Dermis blood vessel endothelial cell (primary cell): ENCODE measurements around the gene SUPT4H1. TPM values are rescaled to one million over a fixed set of nuclear protein-coding genes. Genes with fewer than 3 reads are reported as not detected.

Experiments
- DNase-seq: peaks from one replicate; pipeline ENCODE4 v3.0.0; 2010
- total RNA-seq: library from RNA; depleted of rRNA; stranded (reverse); fragments of >200 nt; gene quantifications from 2 replicates; pipeline ENCODE4 v1.2.3, GENCODE V29; 2014

Gene SUPT4H1
- total RNA-seq, 1 donor from 2014 or later = 53.6 TPM

DNA sequence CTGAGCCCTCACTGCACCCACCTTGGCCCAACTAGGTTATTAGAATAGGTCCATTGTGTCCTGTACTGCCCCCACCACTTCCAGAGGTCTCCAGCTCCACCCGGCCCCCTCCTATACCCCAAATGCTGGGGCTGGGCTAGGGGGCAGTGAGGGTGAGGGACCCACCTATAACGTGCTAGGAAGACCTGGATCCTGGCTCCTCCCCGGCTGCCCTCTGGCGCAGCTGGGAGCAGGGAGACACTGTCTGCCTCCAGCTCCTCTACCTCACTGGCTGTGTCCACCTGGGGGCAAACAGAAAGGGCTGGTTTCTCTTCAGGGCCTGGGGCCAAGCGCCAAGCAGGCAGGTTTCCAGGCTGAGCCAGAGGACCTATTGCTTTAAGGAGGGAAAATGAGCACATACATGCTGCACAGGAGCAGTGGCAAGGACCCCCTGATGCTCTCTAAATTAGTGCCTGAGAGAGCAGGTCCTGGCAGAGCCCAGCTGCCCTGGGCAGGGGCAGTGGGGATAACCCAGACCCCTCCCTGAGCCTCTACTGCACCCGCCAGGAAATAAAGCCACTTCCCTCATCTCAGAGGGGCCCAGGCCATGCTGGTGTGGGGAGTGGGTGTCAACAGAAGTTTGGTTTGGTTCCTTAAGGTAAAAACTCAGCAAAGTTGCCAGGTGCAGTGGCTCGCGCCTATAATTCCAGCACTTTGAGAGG, 35.6 kb downstream of the SUPT4H1 start:
- no peak for DNase-seq

DNA sequence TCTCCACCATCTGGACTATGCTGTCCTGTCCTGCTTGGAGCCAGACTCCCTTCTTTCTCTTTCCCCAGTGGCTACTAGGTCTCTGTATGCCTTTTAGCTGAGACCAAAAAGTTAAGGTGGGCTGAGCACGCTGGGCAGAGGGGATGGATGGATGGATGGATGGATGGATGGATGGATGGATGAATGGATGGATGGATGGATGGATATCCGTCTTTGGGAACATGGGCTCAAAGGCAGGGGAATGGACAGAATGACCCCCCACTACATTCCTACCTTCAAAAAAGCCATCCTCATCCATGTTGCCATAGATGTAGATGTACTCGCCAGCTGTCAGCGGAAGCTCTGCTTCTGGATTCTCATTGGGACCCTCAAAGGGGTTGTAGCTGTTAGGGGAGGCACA, 36.3 kb downstream of the SUPT4H1 start:
- DNase-seq = no peak

DNA sequence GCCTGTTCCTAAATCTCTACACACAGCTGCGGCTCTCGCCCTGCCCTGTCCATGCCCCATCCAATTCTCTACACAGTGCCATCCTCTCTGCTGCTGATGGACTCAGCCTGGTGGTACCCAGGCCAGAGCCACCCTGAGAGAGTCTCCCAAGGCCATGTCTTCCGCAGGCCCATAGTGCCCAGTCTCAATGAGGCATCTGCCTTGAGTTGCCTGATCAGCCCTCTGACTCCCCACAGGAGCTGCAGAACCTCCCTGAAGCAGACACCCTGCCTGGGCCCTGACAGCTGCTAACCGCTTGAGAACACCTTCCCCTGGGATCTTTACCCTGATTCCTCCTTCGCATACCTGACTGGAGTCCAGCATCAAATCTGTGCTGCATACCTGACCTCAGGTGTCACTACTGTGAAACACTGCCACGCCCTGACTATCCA, 36.7 kb downstream of the SUPT4H1 start:
- DNase-seq = no peak

DNA sequence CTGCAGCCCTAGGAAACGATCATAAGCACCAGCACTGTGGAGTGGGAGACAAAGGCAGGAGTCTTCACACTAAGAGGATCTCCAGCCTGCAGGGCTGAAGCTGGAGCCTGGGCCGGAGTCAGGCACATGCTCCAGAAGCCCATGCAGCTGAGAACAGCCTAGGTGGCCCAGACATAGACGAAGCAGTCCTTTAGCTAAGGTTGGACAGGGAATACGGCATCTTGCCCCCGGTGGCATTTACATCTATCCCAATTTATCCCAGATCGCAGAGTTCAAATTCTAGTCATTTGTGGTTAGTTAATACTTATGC, 37.3 kb downstream of the SUPT4H1 start:
- DNase-seq = no peak

DNA sequence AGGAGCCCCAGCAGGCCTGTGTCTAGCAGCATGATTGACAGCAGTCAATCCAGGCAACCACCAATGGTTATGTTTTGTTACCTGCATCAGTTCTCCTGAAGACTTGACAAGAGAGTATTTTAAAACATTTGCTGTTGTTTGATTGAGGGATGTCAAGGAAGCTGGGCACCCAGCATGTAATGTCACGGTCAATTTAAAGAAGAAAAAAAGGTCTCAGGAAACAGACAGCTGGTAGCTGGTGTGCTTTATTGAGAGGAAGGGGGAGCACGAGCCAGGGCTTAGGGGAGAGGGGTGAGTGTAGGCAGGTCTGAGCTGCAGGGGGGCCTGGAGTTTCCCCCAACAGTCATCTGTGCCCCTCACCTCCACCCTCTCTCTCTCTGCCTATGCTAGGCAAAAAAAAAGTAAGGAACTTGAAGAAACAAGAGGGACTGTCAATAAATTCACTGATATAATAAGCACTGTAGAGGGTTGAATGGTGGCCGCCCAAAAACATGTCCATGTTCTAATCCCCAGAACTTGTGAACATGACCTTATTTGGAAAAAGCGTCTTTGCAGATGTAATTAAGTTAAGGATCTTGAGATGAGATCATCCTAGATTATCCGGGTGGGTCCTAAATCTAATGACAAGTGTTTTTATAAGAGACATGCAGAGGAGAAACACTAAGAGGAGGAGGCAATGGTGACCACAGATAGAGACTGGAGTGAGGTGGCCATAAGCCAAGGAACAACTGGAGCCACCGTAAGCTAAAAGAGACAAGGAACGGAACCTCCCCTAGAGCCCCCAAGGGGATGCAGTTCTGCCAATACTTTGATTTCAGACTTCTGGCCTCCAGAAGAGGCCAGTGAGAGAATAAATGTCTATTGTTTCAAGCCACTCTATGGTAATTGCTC, 37.9 kb downstream of the SUPT4H1 start:
- DNase-seq = no peak

DNA sequence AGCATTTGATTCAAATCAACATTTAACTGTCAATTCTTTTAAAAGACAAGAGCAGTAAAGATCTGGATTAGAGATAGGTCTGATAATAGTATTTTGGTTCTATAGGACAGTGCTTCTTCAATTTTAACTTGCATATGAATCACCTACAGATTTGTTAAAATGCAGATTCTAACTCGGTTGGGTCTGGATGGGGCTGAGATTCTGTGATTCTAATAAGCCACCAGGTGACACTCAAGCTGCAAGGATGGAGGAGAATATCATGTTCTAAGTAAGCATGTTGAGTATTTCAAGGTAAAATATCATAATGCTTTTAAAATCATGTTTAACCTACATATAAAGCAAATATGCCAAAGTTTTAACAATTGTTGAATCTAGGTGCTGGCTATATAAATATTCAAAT, 39.2 kb downstream of the SUPT4H1 start:
- DNase-seq = no peak

DNA sequence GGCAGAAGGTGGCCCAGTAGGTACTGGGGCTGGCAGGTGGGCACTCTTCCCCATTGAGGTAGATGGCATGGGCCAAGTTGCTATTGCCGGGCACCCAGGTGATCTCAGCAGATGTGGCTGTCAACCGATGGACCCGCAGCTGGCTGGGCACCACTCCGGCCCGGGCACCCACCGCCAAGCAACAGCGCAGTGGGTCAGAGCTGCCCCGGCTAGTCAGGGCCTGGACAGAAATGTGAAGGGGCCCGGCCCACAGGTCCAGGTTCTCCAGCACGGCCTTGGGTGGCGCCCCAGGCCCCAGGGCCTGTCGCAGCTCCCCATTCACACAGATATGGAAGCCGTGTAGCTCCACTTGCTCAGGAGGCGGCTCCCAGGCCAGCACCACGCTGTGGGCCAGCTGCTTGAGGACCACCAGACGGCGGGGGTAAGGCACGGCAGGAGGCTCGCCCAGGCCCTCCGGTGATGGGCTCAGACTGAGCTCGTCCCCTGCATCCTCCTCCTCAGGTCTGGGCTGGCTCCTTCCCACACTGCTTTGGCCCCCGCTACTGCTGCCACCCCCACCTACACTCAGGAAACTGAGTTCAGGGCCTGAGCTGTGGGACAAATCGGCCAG, 39.9 kb downstream of the SUPT4H1 start:
- no peak for DNase-seq

DNA sequence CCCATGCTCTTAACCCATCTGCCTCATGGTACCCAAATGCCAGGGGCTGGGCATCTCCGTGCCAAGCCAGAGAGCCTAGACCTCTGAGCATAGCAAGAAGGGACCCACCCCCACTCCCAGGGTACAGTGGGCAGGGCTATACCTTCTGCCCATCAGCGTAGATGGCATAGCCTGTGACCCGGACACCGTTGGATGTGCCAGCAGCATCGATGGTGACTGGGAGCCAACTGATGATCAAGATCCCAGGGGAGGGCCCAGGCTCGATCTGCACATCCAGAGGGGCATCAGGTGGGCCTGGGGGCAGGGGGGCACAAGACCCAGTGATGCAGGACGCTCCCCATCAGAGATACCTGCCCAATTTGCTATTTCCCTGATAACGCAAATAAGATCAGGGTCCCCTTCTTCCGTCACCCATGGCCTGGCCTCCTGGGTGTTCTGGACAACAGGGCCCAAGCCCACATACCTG, 40.5 kb downstream of the SUPT4H1 start:
- no peak for DNase-seq

DNA sequence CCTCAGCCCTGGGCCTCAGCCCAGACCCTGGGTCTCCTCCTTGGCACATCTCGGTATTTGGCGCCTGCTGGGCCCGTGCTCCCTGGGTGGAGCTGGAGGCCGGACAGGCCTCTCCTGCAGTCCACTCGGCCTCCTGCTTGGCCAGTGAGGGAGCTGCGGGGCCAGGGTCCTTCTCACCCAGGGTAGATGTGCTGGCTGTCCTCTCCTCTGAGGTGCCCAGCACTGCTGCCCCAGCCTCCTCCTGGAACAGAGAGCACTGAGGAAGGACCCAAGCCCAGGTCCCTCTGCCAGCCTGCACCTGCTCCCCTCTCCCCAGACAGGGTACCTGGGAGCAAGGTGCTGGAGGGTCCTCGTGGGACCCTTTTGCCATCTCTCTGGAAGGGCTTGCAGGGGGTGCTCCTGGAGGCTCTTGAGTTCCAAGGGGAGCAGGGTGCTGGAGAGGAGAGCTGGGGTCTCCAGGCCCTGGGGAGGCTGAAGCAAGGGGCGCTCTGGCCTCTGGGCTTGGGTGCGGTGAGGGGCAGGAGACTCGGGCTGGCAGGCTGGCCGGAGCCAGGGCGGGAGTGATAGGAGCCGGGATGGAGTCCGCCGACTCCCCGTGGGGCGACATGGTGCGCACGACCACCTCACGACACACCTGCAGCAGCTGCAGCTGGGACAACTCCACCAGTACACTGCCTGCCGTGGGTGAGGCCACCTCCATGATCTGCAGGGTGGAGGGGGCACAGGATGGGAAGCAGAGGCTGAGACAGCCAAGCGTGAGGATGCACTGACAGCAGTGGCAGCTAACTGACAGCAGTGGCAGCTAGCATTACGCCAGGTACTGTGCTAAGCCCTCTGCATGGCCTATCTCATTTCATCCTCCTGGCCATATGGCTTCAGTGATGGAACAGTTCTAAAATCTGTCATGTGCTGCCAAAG, 41.2 kb downstream of the SUPT4H1 start:
- DNase-seq = no peak

DNA sequence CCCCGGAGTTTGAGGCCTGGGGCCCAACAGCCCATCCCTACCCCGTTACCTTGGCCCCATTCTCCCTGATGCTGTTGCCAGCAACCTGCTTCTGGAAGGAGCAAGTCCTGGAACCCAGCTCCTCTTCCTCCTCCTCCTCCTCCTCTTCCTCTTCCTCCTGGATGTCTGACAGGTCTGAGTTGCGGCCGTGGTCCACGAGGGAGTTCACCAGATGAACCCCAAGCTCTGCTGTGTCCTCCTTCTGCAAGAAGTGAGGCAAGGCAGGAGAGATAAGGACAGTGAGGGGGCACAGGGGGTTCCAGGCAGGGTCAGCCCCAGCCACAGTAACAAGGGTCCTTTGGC, 42.1 kb downstream of the SUPT4H1 start:
- DNase-seq = no peak

DNA sequence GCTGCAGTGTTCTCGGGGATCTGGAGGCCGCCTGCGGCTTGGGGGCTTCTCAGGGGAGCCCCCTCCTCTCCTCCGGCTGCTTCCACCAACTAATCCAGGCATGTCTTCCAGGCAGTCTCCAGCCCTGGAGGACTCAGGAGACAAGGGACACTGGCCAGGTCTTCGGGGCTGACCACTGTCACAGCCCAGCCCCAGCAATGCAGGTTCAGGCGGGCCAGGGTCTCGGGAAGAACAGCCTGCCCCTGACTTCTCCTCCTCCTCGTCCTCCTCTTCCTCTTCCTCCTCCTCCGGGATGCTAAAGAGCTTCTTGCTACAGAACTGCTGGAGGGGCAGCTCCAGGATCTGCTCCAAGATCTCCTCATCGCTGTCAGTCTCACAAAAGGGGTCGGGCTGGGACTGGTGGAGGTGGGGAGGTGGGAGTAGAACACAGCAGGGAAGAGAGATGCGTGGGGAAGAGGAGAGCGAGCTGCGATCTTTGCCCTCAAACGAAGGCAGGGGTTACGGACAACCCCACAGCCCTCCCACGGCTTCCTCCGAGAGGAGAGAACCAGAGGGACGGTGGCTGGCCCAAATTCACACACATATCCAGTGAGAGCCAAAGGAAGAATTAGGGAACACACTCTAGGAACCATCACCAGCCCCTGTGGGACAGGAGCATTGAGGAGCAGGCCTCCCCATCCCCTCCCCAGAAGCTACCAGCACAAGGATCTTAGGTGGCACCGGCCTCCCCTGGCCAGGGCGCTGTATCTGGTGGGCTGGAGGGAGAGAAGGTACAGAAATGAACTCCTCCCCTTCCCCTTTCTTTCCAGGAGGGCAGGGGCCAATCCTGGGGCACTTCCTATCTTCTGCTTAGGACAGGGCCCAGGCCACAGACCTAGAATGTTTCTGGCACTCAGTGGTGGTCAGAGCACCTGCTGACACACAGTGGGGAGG, 42.8 kb downstream of the SUPT4H1 start:
- no peak for DNase-seq

DNA sequence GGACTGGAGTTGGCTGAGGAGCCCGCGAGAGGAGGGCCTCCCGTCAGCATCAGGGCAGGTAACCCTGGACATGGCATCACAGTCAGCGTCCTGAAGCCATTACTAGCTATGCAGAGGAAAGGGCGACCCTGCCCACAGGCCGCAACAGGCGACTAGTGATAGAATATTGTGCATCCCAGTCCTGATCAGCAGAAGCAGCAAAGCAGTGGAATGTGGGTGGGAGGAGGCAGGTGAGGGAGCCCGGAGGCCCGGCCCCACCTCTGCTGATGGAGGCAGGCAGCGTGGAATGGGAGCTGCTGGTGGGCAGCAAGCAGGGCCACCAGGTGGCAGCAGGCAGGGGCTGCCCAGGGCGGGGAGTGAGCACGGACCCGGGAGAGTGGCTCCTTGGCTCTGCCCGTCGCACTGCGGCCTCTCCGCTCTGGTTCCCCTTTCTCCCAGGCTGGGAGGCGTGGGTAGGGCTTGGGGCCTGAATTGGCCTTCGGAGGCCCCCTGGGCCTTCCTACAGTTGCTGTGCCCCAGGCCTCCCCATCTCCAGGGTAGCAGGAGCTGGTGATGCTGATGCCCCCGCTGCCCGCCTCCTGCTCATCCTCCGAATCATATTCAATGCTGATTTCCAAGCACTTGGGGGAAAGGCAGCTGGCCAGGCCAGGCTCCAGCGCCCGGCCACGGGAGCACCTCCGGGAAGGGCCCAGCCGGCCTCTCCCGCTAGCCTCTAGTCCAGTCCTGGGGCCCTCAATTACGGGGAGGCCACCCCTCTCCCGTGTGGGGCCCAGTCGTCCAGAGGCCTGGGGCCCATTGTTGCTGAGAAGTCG, 43.6 kb downstream of the SUPT4H1 start:
- peak; percentile 49 for DNase-seq

DNA sequence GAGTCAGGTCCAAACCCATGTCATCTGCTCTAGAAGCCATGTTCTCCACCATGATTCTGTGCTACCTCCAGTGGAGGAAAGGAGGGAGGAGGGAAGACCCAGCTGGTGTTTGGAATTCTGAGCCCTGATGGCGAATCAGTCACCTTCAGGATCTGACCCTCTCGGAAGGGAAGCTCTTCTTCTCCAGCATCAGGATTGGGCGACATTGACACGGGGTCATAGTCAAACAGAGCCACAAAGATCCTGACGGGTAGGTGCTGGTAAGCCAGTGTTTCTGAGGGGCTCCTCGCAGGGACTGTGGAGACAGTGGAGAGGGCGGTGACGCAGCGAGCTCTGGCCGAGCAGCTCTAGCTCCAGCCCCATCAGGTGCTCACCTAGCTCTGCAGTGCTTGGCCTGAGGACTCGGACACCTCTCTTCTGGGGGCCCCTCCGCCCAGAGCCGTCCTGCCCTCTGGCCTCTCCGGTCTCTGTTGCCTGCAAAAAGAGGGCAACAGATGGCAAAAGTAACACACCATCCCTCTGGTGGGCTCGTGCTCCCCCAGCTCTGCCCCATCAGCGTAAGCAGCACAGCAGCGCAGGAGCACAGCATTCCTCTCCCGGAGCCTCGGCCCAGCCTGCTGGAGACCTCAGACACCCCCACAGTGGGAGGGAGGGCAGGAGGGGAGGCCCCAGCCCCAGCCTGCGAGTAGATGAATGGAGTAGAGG, 44.4 kb downstream of the SUPT4H1 start:
- no peak for DNase-seq

DNA sequence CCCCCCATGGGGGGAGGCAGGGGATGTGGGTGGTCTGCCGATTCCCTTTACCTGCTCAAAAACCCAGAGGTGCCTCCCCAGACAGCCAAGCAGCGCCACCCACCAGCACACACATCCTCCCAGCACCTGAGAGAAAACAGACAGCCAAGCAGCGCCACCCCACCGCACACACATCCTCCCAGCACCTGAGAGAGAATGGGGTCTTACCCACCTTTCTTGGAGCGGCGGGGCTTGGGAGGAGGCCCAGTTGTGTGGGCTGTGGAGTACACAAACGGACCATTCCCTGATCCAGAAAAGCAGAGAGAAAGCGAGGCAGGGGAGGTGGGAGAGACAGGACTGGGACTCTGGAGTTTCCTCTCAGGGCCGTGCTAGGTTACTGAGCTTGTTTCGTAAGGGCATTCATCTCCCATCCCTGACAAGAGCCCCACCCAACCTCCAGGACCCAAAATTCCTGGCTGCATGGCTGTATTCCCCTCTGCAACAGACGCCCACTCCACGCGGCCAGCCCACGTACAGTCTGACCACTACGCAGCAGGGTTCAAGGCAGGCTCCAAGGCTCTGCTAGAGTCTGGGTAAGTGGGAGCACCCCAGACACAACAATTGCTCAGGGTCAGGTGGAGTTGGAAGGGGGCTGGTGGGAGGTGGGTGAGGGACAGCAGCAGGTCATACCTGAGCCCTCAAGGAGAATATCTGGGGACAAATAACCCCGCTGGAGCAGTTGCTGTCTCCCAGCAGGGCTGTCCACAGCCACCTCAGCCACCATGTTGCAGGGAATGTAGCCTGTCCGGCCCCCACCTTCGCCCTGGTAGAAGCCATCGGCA, 45.7 kb downstream of the SUPT4H1 start:
- no peak for DNase-seq

DNA sequence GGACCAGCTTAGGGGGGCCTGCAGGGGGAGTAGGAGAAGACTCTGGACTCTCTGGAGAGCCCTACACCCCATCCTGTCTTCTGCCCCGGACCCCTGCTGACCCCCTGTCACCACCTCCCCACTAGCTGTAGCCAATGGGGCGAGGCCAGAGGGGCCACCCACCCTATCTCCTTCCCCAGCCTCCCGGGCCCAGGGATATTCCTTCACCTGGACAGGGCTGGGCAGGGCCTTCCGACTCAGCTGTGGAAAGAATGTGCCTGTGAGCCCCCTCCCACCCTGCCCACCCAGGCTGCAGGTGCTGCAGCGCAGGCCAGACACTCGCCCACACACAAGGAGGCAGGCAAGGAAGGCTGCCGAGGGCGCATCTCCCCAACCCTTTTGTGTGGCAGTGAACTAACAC, 46.4 kb downstream of the SUPT4H1 start:
- DNase-seq = no peak

DNA sequence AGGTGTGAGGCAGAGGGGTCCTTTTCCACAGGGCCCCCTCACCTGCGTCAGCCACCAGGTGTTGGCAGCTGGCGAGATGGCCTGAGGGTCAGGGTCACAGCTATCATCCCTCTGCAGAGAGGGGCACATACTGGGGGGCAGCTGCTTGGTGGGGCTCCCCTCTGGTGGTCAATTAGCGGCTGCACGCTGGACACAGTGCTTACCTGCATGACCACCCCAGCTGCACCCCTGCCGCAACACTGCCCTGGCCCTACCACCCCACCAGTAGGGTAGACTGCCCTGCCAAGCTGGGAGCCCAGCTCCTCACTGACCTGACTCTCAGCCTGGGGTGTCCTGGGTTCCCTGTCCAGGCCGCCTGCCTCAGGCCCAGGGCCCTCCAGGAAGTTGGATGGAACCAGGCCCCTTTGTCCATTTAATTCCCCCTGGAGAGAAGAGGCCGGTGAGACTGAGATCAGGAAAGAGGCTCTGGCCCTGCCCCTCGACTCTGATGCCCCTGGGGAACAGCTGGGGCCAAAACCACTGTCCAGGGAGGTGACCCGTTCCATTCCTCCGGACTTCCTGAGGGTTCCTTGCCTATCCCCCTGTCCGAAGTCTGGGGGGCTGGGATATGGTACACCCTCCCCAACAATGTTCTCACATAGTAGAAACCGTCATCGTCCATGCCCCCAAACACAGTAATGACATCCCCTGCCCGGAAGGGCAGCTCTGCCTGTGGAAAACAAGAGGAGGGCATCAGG, 47.1 kb downstream of the SUPT4H1 start:
- no peak for DNase-seq

DNA sequence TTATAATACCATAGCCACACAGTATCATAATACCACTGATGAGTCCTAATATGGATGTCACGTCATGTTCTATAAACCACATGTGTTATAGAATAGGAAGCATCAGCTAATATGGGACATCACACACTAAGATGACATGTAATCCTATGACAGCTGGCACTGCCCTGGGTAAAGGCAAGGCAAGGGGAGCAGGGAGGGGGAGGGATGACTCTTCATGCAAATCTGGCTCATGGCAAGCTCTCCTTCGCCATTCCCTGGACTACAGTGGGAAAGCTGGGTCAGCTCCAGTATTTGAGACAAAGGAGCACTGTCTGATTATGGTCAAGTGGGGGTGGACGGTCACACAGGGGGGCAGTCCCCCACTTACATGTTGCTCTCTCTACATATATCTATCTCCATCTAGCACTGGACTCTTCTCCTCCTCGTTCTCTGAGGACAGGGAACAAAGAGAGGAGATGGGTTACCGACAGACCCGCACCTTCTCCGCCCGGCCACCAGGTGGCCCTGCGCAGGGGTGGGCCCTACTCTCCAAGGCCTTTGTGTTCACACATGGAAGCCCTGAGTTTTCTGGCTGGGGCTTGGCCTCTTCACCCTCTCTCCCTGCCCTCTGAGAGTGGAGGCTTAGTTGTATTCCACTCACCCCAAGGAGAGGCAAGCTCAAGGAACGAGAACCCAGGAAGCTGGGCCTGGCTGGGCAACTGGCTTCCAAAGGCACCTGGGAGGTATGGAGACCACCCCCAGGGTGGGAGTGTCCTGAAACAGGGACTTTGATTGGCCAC, 47.8 kb downstream of the SUPT4H1 start:
- peak; percentile 61 for DNase-seq
